BE2C (cell line): ENCODE measurements around the gene GEMIN7.

Experiments
- DNase-seq: peaks from one replicate; pipeline ENCODE4 v3.0.0-alpha.2; 2020
- H3K27me3 ChIP-seq: fragments of 250-450 bp; sonication (Bioruptor Pico); 2 replicates; pipeline ENCODE4 v1.5.1; 2020; ENCODE audit warnings: mild to moderate bottlenecking
- H3K36me3 ChIP-seq: fragments of 250-450 bp; sonication (Bioruptor Pico); 2 replicates; pipeline ENCODE4 v1.5.1; 2020; ENCODE audit warnings: mild to moderate bottlenecking
- H3K4me1 ChIP-seq: fragments of 250-450 bp; sonication (Bioruptor Pico); 2 replicates; pipeline ENCODE4 v1.5.1; 2020
- H3K4me3 ChIP-seq: 2 replicates; pipeline ENCODE4 v1.5.1; 2011; ENCODE audit warnings: low read depth, low read length
- H3K9me3 ChIP-seq: fragments of 250-450 bp; sonication (Bioruptor Pico); 2 replicates; pipeline ENCODE4 v1.5.1; 2020
- CTCF ChIP-seq: IDR thresholded peaks from 2 replicates; pipeline ENCODE4 v1.5.1; 2012; ENCODE audit warnings: mild to moderate bottlenecking, low read depth, low read length

Gene GEMIN7

DNA sequence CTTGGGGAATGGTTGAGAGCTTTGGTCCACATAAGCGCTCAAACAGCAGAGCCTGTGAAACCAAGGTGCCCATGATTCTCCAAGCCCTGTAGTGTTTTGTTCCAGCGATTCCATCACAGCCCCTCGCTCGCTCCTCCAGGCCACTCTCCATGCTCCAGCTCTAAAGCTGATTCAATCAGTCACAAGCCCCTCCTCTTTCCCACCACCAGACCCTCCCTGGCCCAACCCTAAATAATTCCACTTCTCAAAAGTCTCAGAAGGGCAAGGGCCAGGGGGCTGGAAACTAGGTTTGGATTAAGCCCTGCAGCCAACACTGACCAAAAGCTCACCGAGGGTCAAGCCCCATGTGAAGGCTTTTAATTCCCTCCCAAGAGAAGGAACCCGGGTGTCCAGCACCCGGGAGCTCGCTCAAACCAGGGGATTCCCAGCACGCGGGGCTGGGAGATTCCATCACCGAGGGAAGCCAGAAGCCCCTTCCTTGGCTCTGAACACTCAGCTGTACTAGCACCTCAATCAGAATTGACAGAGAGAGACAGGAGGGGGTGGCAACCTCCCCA lies 4.2 kb upstream of the GEMIN7 start:
- Histone ChIP-seq H3K4me3 (peak overlapping the region; percentile 19; the same call in 1 of the 2 replicates), H3K36me3 (peaks cover 27% of the 10 kb centered on the region), H3K9me3 (no peaks in the 10 kb centered on the region), H3K27me3 (no peaks in the 10 kb centered on the region), H3K4me1 (peaks cover 7% of the 10 kb centered on the region)
- no peak for DNase-seq
- no peak for TF ChIP-seq CTCF

DNA sequence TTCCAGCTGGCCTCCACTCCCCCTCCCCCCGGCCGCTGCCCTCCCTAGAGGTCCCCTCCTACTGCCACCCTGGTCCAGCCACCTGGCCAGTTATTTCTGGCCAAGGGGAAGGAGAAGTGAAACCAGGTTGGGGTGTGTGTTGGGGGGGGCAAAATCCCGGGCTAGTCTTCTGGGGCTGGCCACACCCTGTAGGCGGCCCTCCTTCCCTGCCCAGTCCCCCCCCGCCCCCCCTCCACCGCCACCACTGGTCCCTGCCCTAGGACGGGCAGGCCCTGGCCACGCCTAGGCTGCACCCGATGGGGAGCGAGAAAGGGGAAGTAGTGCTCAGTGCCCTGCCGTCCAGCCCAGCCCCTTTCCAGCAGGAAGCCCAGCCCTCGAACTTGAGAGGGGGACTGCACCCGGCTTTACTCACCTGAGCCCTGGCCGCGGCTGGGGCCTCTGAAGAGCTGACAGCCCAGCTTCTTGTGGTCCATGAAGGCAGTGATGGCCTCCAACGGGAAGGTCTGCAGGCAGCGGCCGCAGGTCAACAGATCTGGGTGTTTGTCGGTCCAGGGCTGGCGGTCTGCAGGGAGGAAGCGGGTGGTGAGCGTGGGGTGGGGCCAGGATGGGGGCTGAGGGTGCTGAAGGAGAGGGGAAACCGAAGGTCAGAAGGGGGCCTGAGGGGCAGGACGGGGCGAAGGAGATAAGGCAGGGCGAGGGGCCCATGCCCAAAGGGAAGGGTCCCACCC lies 3.6 kb upstream of the GEMIN7 start:
- no peak for DNase-seq
- H3K4me3 ChIP-seq, result peak overlapping the region; percentile 58
- H3K27me3 ChIP-seq, result no peaks in the 10 kb centered on the region
- H3K36me3 ChIP-seq, result peaks cover 20% of the 10 kb centered on the region
- TF ChIP-seq CTCF, result no peak
- H3K9me3 ChIP-seq, result no peaks in the 10 kb centered on the region
- H3K4me1 ChIP-seq, result peaks cover 7% of the 10 kb centered on the region

DNA sequence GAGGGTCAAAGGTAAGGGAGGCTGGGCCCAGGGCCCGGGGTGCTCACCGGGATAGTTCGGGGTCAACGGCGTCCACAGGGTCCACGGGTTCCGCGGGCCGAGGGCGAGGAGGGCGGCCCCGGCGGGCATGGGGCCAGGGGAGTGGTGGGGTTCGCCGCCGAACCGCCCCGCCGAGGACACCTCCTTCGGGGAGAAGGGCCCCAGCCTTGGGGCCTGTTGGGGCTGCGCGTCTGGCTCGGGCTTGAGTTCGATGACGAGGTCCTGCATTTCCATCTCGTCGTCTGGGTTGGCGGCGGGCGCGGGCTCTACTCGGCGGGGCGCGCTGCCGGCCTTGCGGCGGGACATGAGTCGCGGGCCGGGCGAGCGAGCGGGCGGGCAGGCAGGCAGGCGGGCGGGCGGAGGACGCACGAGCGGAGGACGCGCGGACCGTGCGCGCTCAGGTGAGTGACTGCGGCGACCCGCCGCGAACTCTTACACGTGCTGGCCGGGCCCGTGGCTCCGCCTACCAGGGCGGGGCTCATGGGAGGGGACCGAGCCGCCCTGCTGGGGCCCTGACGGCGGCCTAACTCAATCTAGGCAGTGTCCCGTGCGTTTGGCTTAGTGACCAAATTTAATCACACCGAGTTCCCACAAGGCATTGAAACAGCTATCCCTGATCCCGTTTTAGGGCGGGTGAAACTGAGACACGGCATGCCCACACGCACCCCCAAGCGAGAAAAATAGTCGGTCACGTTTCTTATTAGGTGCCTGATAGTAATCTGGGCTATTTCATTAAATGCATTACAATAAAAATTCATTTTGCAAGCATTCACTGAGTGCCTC lies 2.8 kb upstream of the GEMIN7 start, which contains the start of gene ZNF296:
ZNF296 (minus strand) TSS at position 450 of the 822 bp plus-strand sequence; CDS start at position 345, 105 bp downstream.
- Histone ChIP-seq H3K4me1 (peaks cover 7% of the 10 kb centered on the region), H3K4me3 (peak within 1 kb of the TSS; percentile 58), H3K27me3 (no peaks in the 10 kb centered on the region), H3K9me3 (no peaks in the 10 kb centered on the region), H3K36me3 (peaks cover 19% of the 10 kb centered on the region)
- TF ChIP-seq CTCF, result no peak
- peak; percentile 82 for DNase-seq

DNA sequence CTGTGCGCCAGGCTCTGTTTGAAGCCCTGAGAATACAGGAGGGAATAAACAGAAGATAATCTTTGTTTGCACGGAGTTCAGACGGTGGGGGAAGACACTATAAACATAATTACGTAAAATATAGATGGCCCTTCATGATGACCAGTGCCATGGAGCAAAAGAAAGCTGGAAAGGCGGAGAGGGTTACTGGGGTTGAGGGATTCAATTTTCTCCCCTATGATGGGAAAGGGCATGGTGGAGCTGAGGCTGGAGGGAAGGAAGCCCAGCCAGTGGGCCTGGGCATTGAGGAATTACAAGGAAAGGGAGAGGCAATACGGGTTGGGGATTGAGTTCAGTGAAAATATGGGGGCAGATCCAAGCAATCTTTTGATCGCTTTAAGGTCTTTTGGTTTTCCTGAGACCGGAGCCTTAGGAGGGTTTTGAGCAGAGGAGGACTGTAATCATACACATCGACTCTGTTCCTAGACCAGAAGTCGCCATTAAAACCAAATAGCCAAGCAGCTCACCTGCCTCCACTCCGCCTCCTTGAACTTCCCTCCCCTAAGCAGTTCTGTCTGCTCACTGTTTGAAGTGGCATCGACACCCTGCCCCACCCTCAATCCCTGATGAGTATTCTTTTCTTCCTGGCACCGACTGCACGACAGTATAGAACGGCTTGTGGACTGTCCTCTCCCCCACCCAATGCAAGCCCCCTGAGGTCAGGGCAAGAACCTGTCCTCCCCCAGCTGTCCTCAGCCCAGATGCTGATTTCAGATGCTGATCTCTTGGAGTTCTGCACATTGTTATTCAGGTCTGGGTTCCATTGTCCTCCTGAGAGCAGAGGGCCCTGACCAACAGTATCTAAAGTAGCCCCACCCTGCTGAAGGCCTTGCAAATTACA lies 2.0 kb upstream of the GEMIN7 start:
- H3K4me1 ChIP-seq, result peaks cover 7% of the 10 kb centered on the region
- no peak for TF ChIP-seq CTCF
- no peaks in the 10 kb centered on the region for H3K9me3 ChIP-seq
- H3K36me3 ChIP-seq, result peaks cover 17% of the 10 kb centered on the region
- peak overlapping the region; percentile 58 for H3K4me3 ChIP-seq
- no peak for DNase-seq
- H3K27me3 ChIP-seq, result no peaks in the 10 kb centered on the region

DNA sequence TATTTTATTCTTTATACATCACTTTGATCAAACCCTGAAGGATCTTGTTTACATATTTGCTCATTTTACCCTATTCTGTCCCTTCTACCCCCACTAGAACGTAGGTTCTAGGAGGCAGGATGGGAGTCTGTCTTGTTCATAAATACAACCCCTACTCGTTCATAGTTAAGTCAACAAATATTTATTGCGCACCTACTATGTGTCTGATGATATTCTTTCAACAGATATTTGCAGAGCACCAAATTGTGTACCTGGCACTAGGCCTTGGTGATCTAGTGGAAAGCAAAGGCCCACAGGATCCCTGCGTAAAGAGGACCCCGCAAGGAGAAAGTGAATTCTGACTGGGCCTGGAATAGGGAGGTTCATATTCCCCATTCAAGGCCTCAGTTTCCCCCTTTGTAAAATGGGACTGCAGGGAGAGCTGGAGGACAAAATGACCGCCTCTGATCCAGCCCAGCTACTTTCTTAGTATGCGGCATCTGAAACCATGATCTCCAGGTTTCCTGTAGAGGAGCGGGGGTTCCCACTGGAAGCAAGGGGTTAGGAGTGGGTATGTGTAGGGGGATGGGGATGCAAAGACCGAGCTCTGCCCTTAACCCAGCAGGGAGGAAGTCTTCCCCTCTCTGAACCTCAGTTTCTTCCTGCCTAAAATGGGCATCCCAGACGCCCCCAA lies 534 bp upstream of the GEMIN7 start:
- Histone ChIP-seq H3K27me3 (no peaks in the 10 kb centered on the region), H3K9me3 (no peaks in the 10 kb centered on the region), H3K4me1 (peaks cover 7% of the 10 kb centered on the region), H3K4me3 (peak overlapping the region; percentile 100), H3K36me3 (peaks cover 17% of the 10 kb centered on the region)
- DNase-seq, result no peak
- TF ChIP-seq CTCF, result no peak
